Natural killer cell (primary cell): ENCODE measurements around the gene BDKRB2. TPM values are rescaled to one million over a fixed set of nuclear protein-coding genes. Genes with fewer than 3 reads are reported as not detected.

Source experiments
- total RNA-seq, 4 donors: library from RNA; stranded (reverse); fragments of 120-200 nt in 1 of 4; gene quantifications; one replicate each; pipeline versions ENCODE4 v1.2.3 to v1.2.4, GENCODE V29; 2013 to 2022

The BDKRB2 gene
- total RNA-seq, 3 donors from 2014 or later (not counting 1 experiment from before 2014, with no cell fraction given), result not detected

Other genes starting within 250 kb of the BDKRB2 start
- under 1 TPM in 2 of 3 donors, not detected in 1; 0.07 to 0.23 TPM for gene C14orf132, start 165.5 kb upstream of the BDKRB2 start, total RNA-seq
- gene BDKRB1, start 51.4 kb downstream of the BDKRB2 start, total RNA-seq, result not detected
- 10 to 100 TPM; 34.8 to 45.6 (median 35.8) TPM for gene ATG2B, start 158.5 kb downstream of the BDKRB2 start, total RNA-seq
- gene GSKIP, start 158.7 kb downstream of the BDKRB2 start, total RNA-seq, result 10 to 100 TPM in 1 of 3 donors, 1 to 10 TPM in 2; 6.6 to 11.8 (median 7.9) TPM
- not detected for gene AK7, start 187.3 kb downstream of the BDKRB2 start, total RNA-seq